ENCODE results near the gene DPH3.

DNA sequence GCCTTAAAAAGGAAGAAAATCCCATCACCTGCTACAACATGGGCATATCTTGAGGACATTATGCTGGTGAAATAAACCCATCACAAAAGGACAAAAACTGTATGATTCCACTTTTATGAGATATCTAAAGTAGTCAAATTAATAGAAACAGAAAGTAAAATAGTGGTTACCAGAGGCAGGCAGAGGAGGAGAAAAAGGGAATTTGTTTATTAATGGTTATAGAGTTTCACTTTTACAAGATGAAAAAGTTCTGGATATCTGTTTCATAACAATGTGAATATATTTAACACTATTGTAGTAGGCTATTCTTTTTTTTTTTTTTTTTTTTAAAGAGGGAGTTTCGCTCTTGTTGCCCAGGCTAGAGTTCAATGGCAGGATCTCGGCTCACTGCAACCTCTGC, 40.4 kb downstream of the DPH3 start:
- TF ChIP-seq, protein P1, sequence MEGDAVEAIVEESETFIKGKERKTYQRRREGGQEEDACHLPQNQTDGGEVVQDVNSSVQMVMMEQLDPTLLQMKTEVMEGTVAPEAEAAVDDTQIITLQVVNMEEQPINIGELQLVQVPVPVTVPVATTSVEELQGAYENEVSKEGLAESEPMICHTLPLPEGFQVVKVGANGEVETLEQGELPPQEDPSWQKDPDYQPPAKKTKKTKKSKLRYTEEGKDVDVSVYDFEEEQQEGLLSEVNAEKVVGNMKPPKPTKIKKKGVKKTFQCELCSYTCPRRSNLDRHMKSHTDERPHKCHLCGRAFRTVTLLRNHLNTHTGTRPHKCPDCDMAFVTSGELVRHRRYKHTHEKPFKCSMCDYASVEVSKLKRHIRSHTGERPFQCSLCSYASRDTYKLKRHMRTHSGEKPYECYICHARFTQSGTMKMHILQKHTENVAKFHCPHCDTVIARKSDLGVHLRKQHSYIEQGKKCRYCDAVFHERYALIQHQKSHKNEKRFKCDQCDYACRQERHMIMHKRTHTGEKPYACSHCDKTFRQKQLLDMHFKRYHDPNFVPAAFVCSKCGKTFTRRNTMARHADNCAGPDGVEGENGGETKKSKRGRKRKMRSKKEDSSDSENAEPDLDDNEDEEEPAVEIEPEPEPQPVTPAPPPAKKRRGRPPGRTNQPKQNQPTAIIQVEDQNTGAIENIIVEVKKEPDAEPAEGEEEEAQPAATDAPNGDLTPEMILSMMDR (IDR thresholded peaks at IDR 0.05): no peak
- no peak for TF ChIP-seq POLR2A (IDR thresholded peaks at IDR 0.05)
